Measurements from ENCODE around the gene PTDSS2.
"Not testable (repeated sequence)": the region's sequence is repeated elsewhere in the genome, so short reads cannot be mapped to it uniquely, and the experiment has no call there.

Gene PTDSS2

GRCh38 chr11:452203-452744 lies 2.2 kb downstream of the PTDSS2 start:
- no peak for DNase-seq

- no peak for DNase-seq
Observed at GRCh38 chr11:452916-453527, 2.9 kb downstream of the PTDSS2 start.

GRCh38 chr11:453564-453963 lies 3.5 kb downstream of the PTDSS2 start:
- no peak for DNase-seq

GRCh38 chr11:454043-454442 lies 4.0 kb downstream of the PTDSS2 start:
- no peak for DNase-seq

- DNase-seq = no peak
Observed at GRCh38 chr11:454801-455565, 4.9 kb downstream of the PTDSS2 start.

- no peak for DNase-seq
Observed at GRCh38 chr11:455566-456147, 5.6 kb downstream of the PTDSS2 start.

GRCh38 chr11:456533-456932 lies 6.5 kb downstream of the PTDSS2 start:
- DNase-seq = no peak

GRCh38 chr11:457111-457760 lies 7.2 kb downstream of the PTDSS2 start:
- no peak for DNase-seq

GRCh38 chr11:459511-460220 lies 9.6 kb downstream of the PTDSS2 start:
- no peak for DNase-seq

GRCh38 chr11:460331-461199 lies 10.5 kb downstream of the PTDSS2 start:
- no peak for DNase-seq

GRCh38 chr11:461626-462025 lies 11.5 kb downstream of the PTDSS2 start:
- DNase-seq = no peak

- no peak for DNase-seq
Observed at GRCh38 chr11:462107-462890, 12.2 kb downstream of the PTDSS2 start.

GRCh38 chr11:464316-464715 lies 14.2 kb downstream of the PTDSS2 start:
- DNase-seq = no peak

- peak; percentile 9 to 12 for DNase-seq
Observed at GRCh38 chr11:465896-466530, 15.9 kb downstream of the PTDSS2 start.

GRCh38 chr11:468036-468435 lies 18.0 kb downstream of the PTDSS2 start:
- DNase-seq = no peak

GRCh38 chr11:468493-468892 lies 18.4 kb downstream of the PTDSS2 start:
- no peak for DNase-seq

GRCh38 chr11:469026-469683 lies 19.1 kb downstream of the PTDSS2 start:
- DNase-seq = not testable (repeated sequence)

- DNase-seq = no peak
Observed at GRCh38 chr11:469684-470560, 19.8 kb downstream of the PTDSS2 start.
